Measurements from ENCODE around the gene MCCD1.
"Not testable (repeated sequence)": the region's sequence is repeated elsewhere in the genome, so short reads cannot be mapped to it uniquely, and the experiment has no call there.

MCCD1 gene

GRCh38 chr6:31548544-31548873, 19.7 kb downstream of the MCCD1 start:
- H3K27me3 ChIP-seq (replicated peaks; ENCODE audit: control insufficient read depth, insufficient read depth, low read length) = no peaks in the 10 kb centered on the region
- no peak overlapping the region; the same call in 1 of the 2 replicates for H3K4me3 ChIP-seq (replicated peaks; ENCODE audit: low read depth, low read length)
- no peaks in the 10 kb centered on the region for H3K36me3 ChIP-seq (ENCODE audit: control insufficient read depth, insufficient read depth, low read length)
- no peak for TF ChIP-seq CTCF (IDR thresholded peaks at IDR 0.05; ENCODE audit: insufficient read depth, low read length, poor library complexity, severe bottlenecking)
- no peak for DNase-seq (ENCODE audit: extremely low read depth, insufficient read length)

DNA sequence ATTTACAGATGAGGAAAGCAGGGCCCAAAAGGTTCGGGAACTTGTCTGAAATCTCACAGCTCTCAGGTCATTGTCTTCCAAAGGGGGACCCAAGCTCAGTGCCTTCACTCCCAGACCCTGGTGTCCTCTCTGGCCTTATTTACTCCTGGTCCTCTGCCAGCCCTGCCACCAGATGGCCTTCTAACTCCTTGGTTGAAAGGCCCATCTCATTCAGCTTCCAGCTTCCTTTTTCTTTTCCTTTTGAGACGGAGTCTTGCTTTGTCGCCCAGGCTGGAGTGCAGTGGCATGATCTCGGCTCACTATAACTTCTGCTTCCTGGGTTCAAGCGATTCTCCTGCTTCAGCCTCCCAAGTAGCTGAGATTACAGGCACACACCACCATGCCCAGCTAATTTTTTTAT, 22.6 kb downstream of the MCCD1 start:
- not testable (repeated sequence) for H3K27me3 ChIP-seq (replicated peaks; ENCODE audit: control insufficient read depth, insufficient read depth, low read length); H3K36me3 ChIP-seq (ENCODE audit: control insufficient read depth, insufficient read depth, low read length); DNase-seq (ENCODE audit: extremely low read depth, insufficient read length); H3K4me3 ChIP-seq (replicated peaks; ENCODE audit: low read depth, low read length)
- TF ChIP-seq CTCF (IDR thresholded peaks at IDR 0.05; ENCODE audit: insufficient read depth, low read length, poor library complexity, severe bottlenecking) = peak; percentile 68

DNA sequence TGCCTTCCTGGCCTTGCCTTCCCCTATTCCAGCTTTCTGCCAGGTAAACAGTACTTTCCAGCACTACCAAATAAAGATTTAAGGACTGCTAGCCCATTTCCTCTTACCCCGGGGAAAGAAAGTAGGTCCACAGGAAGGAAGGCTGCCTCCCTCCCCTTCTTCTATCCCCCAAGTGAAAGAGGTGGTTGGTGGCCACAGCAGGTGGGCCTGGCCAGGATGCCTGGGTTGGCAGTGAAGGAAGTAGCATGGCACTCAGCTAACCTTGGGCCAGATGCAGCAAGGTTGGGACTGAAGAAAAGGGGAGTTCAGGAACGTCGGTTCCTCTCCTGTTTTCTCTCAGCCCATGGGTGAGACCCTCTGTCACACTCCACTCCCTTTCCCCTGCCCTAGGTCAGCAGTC, 27.5 kb downstream of the MCCD1 start:
- peaks cover 1% of the 10 kb centered on the region for H3K36me3 ChIP-seq (ENCODE audit: control insufficient read depth, insufficient read depth, low read length)
- TF ChIP-seq CTCF (IDR thresholded peaks at IDR 0.05; ENCODE audit: insufficient read depth, low read length, poor library complexity, severe bottlenecking) = no peak
- DNase-seq (ENCODE audit: extremely low read depth, insufficient read length) = no peak
- no peaks in the 10 kb centered on the region for H3K27me3 ChIP-seq (replicated peaks; ENCODE audit: control insufficient read depth, insufficient read depth, low read length)
- no peak overlapping the region; the same call in 1 of the 2 replicates for H3K4me3 ChIP-seq (replicated peaks; ENCODE audit: low read depth, low read length)

DNA sequence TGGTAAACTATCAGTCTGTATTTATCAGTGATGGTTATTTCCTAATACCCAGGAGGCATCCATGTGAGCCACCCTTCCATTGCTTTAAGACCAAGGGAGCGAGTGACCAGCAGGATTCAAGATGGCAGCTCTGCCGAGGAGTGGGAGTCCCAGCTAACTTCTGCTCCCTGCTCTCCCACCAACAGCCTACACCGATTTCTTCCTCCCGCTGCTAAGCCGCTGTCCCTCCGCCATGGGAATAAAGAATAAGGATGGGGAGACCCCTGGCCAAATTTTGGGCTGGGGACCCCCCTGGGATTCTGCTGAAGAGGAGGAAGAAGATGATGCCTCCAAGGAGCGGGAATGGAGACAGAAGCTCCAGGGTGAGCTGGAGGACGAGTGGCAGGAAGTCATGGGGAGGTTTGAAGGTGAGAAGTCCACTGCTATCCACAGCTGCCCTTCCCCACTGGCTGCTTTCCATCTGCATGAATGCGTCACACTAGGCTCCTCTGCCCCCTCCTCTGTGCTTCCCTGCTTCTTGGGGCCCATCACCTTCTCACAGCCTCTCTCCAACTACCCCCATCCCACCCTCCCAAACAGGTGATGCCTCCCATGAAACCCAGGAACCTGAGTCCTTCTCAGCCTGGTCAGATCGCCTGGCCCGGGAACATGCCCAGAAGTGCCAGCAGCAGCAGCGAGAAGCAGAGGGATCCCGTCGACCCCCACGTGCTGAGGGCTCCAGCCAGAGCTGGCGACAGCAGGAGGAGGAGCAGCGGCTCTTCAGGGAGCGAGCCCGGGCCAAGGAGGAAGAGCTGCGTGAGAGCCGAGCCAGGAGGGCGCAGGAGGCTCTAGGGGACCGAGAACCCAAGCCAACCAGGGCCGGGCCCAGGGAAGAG, 28.9 kb downstream of the MCCD1 start:
- Histone ChIP-seq H3K27me3 (replicated peaks; ENCODE audit: control insufficient read depth, insufficient read depth, low read length) (no peaks in the 10 kb centered on the region), H3K4me3 (replicated peaks; ENCODE audit: low read depth, low read length) (no peak overlapping the region), H3K36me3 (ENCODE audit: control insufficient read depth, insufficient read depth, low read length) (peaks cover 1% of the 10 kb centered on the region)
- TF ChIP-seq CTCF (IDR thresholded peaks at IDR 0.05; ENCODE audit: insufficient read depth, low read length, poor library complexity, severe bottlenecking) = no peak
- no peak for DNase-seq (ENCODE audit: extremely low read depth, insufficient read length)

DNA sequence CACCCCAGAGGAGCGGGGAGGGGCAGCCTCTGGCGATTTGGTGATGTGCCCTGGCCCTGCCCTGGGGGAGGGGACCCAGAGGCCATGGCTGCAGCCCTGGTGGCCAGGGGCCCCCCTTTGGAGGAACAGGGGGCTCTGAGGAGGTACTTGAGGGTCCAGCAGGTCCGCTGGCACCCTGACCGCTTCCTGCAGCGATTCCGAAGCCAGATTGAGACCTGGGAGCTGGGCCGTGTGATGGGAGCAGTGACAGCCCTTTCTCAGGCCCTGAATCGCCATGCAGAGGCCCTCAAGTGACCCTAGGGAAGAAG, 29.5 kb downstream of the MCCD1 start:
- no peak for DNase-seq (ENCODE audit: extremely low read depth, insufficient read length)
- Histone ChIP-seq H3K4me3 (replicated peaks; ENCODE audit: low read depth, low read length) (peak overlapping the region; percentile 21), H3K27me3 (replicated peaks; ENCODE audit: control insufficient read depth, insufficient read depth, low read length) (no peaks in the 10 kb centered on the region), H3K36me3 (ENCODE audit: control insufficient read depth, insufficient read depth, low read length) (peaks cover 1% of the 10 kb centered on the region)
- TF ChIP-seq CTCF (IDR thresholded peaks at IDR 0.05; ENCODE audit: insufficient read depth, low read length, poor library complexity, severe bottlenecking) = no peak

Measured in GM06990 (cell line).